Measurements from ENCODE around the gene PLK5. TPM values are rescaled to one million over a fixed set of nuclear protein-coding genes. Genes with fewer than 3 reads are reported as not detected.
"Not testable (repeated sequence)": the region's sequence is repeated elsewhere in the genome, so short reads cannot be mapped to it uniquely, and the experiment has no call there.

The PLK5 gene
- total RNA-seq, 1 donor, result not detected

GRCh38 chr19:1522061-1522460 is 1.8 kb upstream of the PLK5 start:
- no peak for DNase-seq (ENCODE audit: low read depth in 2 of 3, low spot score in 2 of 3)

- DNase-seq (ENCODE audit: low read depth in 2 of 3, low spot score in 2 of 3), result no peak
Observed at GRCh38 chr19:1522838-1523237, 1.0 kb upstream of the PLK5 start.

GRCh38 chr19:1524287-1524971 is 552 bp downstream of the PLK5 start:
- no peak for DNase-seq (ENCODE audit: low read depth in 2 of 3, low spot score in 2 of 3)

- DNase-seq (ENCODE audit: low read depth in 2 of 3, low spot score in 2 of 3), result no peak
Observed at GRCh38 chr19:1524972-1525325, 1.1 kb downstream of the PLK5 start.

- DNase-seq (ENCODE audit: low read depth in 2 of 3, low spot score in 2 of 3), result no peak
Observed at GRCh38 chr19:1525343-1525742, 1.5 kb downstream of the PLK5 start.

- DNase-seq (ENCODE audit: low read depth in 2 of 3, low spot score in 2 of 3), result no peak
Observed at GRCh38 chr19:1526066-1526778, 2.3 kb downstream of the PLK5 start.

GRCh38 chr19:1526979-1527649 is 3.2 kb downstream of the PLK5 start:
- no peak for DNase-seq (ENCODE audit: low read depth in 2 of 3, low spot score in 2 of 3)

GRCh38 chr19:1527650-1528309 is 3.9 kb downstream of the PLK5 start:
- no peak for DNase-seq (ENCODE audit: low read depth in 2 of 3, low spot score in 2 of 3)

- no peak for DNase-seq (ENCODE audit: low read depth in 2 of 3, low spot score in 2 of 3)
Observed at GRCh38 chr19:1528596-1529429, 4.9 kb downstream of the PLK5 start.

GRCh38 chr19:1529430-1529816 is 5.5 kb downstream of the PLK5 start:
- DNase-seq (ENCODE audit: low read depth in 2 of 3, low spot score in 2 of 3), result no peak

GRCh38 chr19:1530856-1531255 is 7.0 kb downstream of the PLK5 start:
- DNase-seq (ENCODE audit: low read depth in 2 of 3, low spot score in 2 of 3), result not testable (repeated sequence)

- no peak for DNase-seq (ENCODE audit: low read depth in 2 of 3, low spot score in 2 of 3)
Observed at GRCh38 chr19:1531587-1531986, 7.7 kb downstream of the PLK5 start.

- DNase-seq (ENCODE audit: low read depth in 2 of 3, low spot score in 2 of 3), result no peak
Observed at GRCh38 chr19:1532003-1532402, 8.1 kb downstream of the PLK5 start.

GRCh38 chr19:1533510-1534150 is 9.8 kb downstream of the PLK5 start:
- no peak for DNase-seq (ENCODE audit: low read depth in 2 of 3, low spot score in 2 of 3)

GRCh38 chr19:1534972-1535371 is 11.1 kb downstream of the PLK5 start:
- no peak for DNase-seq (ENCODE audit: low read depth in 2 of 3, low spot score in 2 of 3)

- DNase-seq (ENCODE audit: low read depth in 2 of 3, low spot score in 2 of 3), result not testable (repeated sequence)
Observed at GRCh38 chr19:1535699-1536098, 11.8 kb downstream of the PLK5 start.

- no peak for DNase-seq (ENCODE audit: low read depth in 2 of 3, low spot score in 2 of 3)
Observed at GRCh38 chr19:1538978-1539377, 15.1 kb downstream of the PLK5 start.

- DNase-seq (ENCODE audit: low read depth in 2 of 3, low spot score in 2 of 3), result not testable (repeated sequence)
Observed at GRCh38 chr19:1539749-1540148, 15.9 kb downstream of the PLK5 start.

- DNase-seq (ENCODE audit: low read depth in 2 of 3, low spot score in 2 of 3), result no peak
Observed at GRCh38 chr19:1540365-1540925, 16.6 kb downstream of the PLK5 start.
